Keratinocyte (primary cell): ENCODE results near the gene GTF2H3. TPM values are rescaled to one million over a fixed set of nuclear protein-coding genes. Genes with fewer than 3 reads are reported as not detected.

Experiments
- DNase-seq: peaks from one replicate; pipeline ENCODE4 v3.0.0-alpha.2; 2011; ENCODE audit warnings: low read depth, missing footprints, low spot score
- FAIRE-seq: peaks from 2 replicates; lab custom pipeline; 2011; peaks lifted over from hg19 to GRCh38; lab: Jason Lieb, UNC
- H2AFZ ChIP-seq: 2 replicates; pipeline ENCODE4 v1.6.0; 2012; ENCODE audit warnings: low read length, control low read depth, inconsistent platforms; ENCODE audit not compliant: control insufficient read depth
- H3K27ac ChIP-seq: 2 replicates; pipeline ENCODE4 v1.5.1; 2011; ENCODE audit warnings: low read length; ENCODE audit not compliant: control insufficient read depth, insufficient read depth
- H3K27me3 ChIP-seq: 3 replicates; pipeline ENCODE4 v1.6.0; 2011; ENCODE audit warnings: low read length; ENCODE audit not compliant: control insufficient read depth, insufficient read depth; ENCODE audit errors: extremely low read depth
- H3K36me3 ChIP-seq, 2 experiments: 2 replicates in 1 of 2; 3 replicates in 1 of 2; pipeline ENCODE4 v1.5.1; 2011; ENCODE audit warnings: low read length in 2 of 2, mild to moderate bottlenecking in 1 of 2; ENCODE audit not compliant: control insufficient read depth in 2 of 2, insufficient read depth in 2 of 2; ENCODE audit errors: extremely low read depth in 1 of 2
- H3K4me1 ChIP-seq: 3 replicates; pipeline ENCODE4 v1.5.1; 2011; ENCODE audit warnings: low read length; ENCODE audit not compliant: control insufficient read depth, insufficient read depth; ENCODE audit errors: extremely low read depth
- H3K4me2 ChIP-seq: 3 replicates; pipeline ENCODE4 v1.6.0; 2011; ENCODE audit warnings: low read depth, low read length; ENCODE audit not compliant: control insufficient read depth, insufficient read depth; ENCODE audit errors: extremely low read depth
- H3K4me3 ChIP-seq, 3 experiments: fragments of 200-600 bp in 1 of 3; sonication (generic) in 1 of 3; 2 replicates in 2 of 3; 3 replicates in 1 of 3; pipeline ENCODE4 v1.5.1; 2011 to 2016; ENCODE audit warnings: low read length in 3 of 3, mild to moderate bottlenecking in 3 of 3, control low read depth in 2 of 3, inconsistent platforms in 1 of 3, low read depth in 1 of 3, mixed read lengths in 1 of 3, mixed run types in 1 of 3, moderate library complexity in 1 of 3; ENCODE audit not compliant: control insufficient read depth in 2 of 3, insufficient read depth in 2 of 3; ENCODE audit errors: extremely low read depth in 1 of 3
- H3K79me2 ChIP-seq: 2 replicates; pipeline ENCODE4 v1.6.0; 2012; ENCODE audit warnings: low read length; ENCODE audit not compliant: control insufficient read depth, insufficient read depth
- H3K9ac ChIP-seq: 3 replicates; pipeline ENCODE4 v1.6.0; 2011; ENCODE audit warnings: low read length; ENCODE audit not compliant: control insufficient read depth, insufficient read depth; ENCODE audit errors: extremely low read depth
- H3K9me1 ChIP-seq: 3 replicates; pipeline ENCODE4 v1.6.0; 2011; ENCODE audit warnings: low read length; ENCODE audit not compliant: control insufficient read depth, insufficient read depth; ENCODE audit errors: extremely low read depth
- H3K9me3 ChIP-seq: 2 replicates; pipeline ENCODE4 v1.5.1; 2012; ENCODE audit warnings: low read depth, low read length; ENCODE audit not compliant: control insufficient read depth
- H4K20me1 ChIP-seq: 3 replicates; pipeline ENCODE4 v1.6.0; 2011; ENCODE audit warnings: low read length; ENCODE audit not compliant: control insufficient read depth, insufficient read depth; ENCODE audit errors: extremely low read depth
- CTCF ChIP-seq, 3 experiments: IDR thresholded peaks in 1 of 3; conservative IDR thresholded peaks in 1 of 3; optimal IDR thresholded peaks in 1 of 3; 2 replicates in 2 of 3; 3 replicates in 1 of 3; pipeline versions ENCODE3 to v1.5.1; 2011; ENCODE audit warnings: low read length in 3 of 3, mild to moderate bottlenecking in 3 of 3, moderate library complexity in 2 of 3, control low read depth in 1 of 3, inconsistent platforms in 1 of 3; ENCODE audit not compliant: insufficient read depth in 2 of 3; ENCODE audit errors: extremely low read depth in 1 of 3
- EZH2 ChIP-seq: IDR thresholded peaks from one replicate; pipeline ENCODE4 v1.6.1; 2012; ENCODE audit warnings: inconsistent platforms, mild to moderate bottlenecking, low read length, moderate library complexity
- dilution Hi-C: fragments of 300-500 bp; cut with MboI; formaldehyde crosslinking; loops from one replicate; pipeline ENCODE4 v1.7.0; 2020; ENCODE audit warnings: low sequenced_read_pairs; ENCODE audit not compliant: extremely low pct_ligation_motif_present
- polyA plus RNA-seq, 5 experiments: library from polyadenylated mRNA; depleted of rRNA in 3 of 5; stranded (reverse) in 3 of 5; stranded (forward) in 1 of 5; unstranded in 1 of 5; fragments of >200 nt; gene quantifications; 1 replicate in 1 of 5; 2 replicates in 3 of 5; 3 replicates in 1 of 5; pipeline versions ENCODE4 v1.2.1 to v1.2.3, GENCODE V29; 2011 to 2012; ENCODE audit warnings: missing spikeins in 2 of 5, low read depth in 1 of 5, low replicate concordance in 1 of 5

Gene GTF2H3
- polyA plus RNA-seq, 1 donor (not counting 4 experiments of a cell fraction or from before 2014, with no cell fraction given): 57.2 TPM

- no peak overlapping the region for H3K9ac ChIP-seq
- DNase-seq (no peak), FAIRE-seq (no peak)
- no peak overlapping the region for H2AFZ ChIP-seq
- H3K27me3 ChIP-seq: no peaks in the 10 kb centered on the region
- TF ChIP-seq CTCF (optimal IDR thresholded peaks at IDR 0.05 in 1 of 3, IDR thresholded peaks at IDR 0.05 in 1 of 3, conservative IDR thresholded peaks at IDR 0.05 in 1 of 3; ENCODE audit: extremely low read depth in 1 of 3, insufficient read depth in 2 of 3, low read length in 3 of 3): no peak
- H3K4me2 ChIP-seq: no peak overlapping the region
- peaks cover under 1% of the 10 kb centered on the region for H3K4me1 ChIP-seq
- peaks cover 30 to 40% of the 10 kb centered on the region in 2 experiments for H3K36me3 ChIP-seq
- dilution Hi-C loops: no loop called here
- H3K27ac ChIP-seq: no peak overlapping the region
- no peaks in the 10 kb centered on the region for H3K9me3 ChIP-seq
- no peaks in the 10 kb centered on the region for H4K20me1 ChIP-seq
- no peaks in the 10 kb centered on the region for H3K9me1 ChIP-seq
- no peak overlapping the region for H3K4me3 ChIP-seq
- peaks cover 27% of the 10 kb centered on the region for H3K79me2 ChIP-seq
Measured at GRCh38 chr12:123608182-123608581, 25.4 kb upstream of the GTF2H3 start.

- no peaks in the 10 kb centered on the region for H4K20me1 ChIP-seq
- FAIRE-seq: no peak
- H3K27ac ChIP-seq: no peak overlapping the region
- no peaks in the 10 kb centered on the region for H3K79me2 ChIP-seq
- no peaks in the 10 kb centered on the region for H3K9me1 ChIP-seq
- H3K9ac ChIP-seq: no peak overlapping the region
- H2AFZ ChIP-seq: no peak overlapping the region
- H3K36me3 ChIP-seq: peaks cover 36 to 56% of the 10 kb centered on the region in 2 experiments
- peaks cover 4% of the 10 kb centered on the region for H3K4me1 ChIP-seq
- dilution Hi-C loops: no loop called here
- H3K27me3 ChIP-seq: no peaks in the 10 kb centered on the region
- TF ChIP-seq CTCF (optimal IDR thresholded peaks at IDR 0.05 in 1 of 3, IDR thresholded peaks at IDR 0.05 in 1 of 3, conservative IDR thresholded peaks at IDR 0.05 in 1 of 3; ENCODE audit: extremely low read depth in 1 of 3, insufficient read depth in 2 of 3, low read length in 3 of 3): no peak
- TF ChIP-seq EZH2: no peak
- DNase-seq: no peak
- no peaks in the 10 kb centered on the region for H3K9me3 ChIP-seq
- H3K4me3 ChIP-seq: no peak overlapping the region
- H3K4me2 ChIP-seq: no peak overlapping the region
Measured at GRCh38 chr12:123614110-123614509, 19.5 kb upstream of the GTF2H3 start.
